Measurements from ENCODE around the gene ARFGEF3. TPM values are rescaled to one million over a fixed set of nuclear protein-coding genes. Genes with fewer than 3 reads are reported as not detected.
A peak's percentile ranks its signal among the peaks of the same experiment; 100 is the strongest.
"Not testable (repeated sequence)": the region's sequence is repeated elsewhere in the genome, so short reads cannot be mapped to it uniquely, and the experiment has no call there.

ARFGEF3 gene
- total and polyA plus RNA-seq, 11 donors: 0.58 to 11.9 (median 2.5) TPM

DNA sequence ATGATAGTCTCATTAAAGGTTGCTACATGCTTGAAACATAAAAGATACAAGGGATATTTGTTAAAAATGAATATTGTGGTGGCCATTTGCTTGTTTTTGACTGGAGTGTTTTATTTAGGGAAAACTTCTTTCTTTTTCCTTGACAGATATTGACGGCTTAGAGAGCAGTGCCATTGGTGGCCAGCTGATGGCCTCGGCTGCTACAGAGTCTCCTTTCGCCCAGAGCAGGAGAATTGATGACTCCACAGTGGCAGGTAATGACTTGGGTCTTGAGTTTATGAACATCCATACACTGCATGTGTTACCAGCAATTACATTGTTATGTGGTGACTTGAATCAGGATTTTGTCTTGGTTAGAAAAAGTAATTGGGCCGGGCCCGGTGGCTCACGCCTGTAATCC is 124.1 kb downstream of the ARFGEF3 start:
- peaks cover 0 to 4% (median 0%) of the 10 kb centered on the region in 9 donors for H3K36me3 ChIP-seq
- DNase-seq (no peak), ATAC-seq (no peak)
- 84 to 89% (median 87%) methylated on average over 6 of the region's 6 CpGs for WGBS, 4 donors
- H3K9me3 ChIP-seq: no peaks in the 10 kb centered on the region
- H3K27me3 ChIP-seq: no peaks in the 10 kb centered on the region
- no peaks in the 10 kb centered on the region for H3K4me1 ChIP-seq
- H3K27ac ChIP-seq: no peak overlapping the region
- H3K4me3 ChIP-seq: no peak overlapping the region
- intact Hi-C loops (cut with DNase I): loop anchor here in 7 of 10 donors (5.0 to 10.0 kb wide), 8 partner anchors 117 to 309 kb away; partner anchors contain the start of gene HEBP2 (in 3 of the 7)
- TF ChIP-seq POLR2A (IDR thresholded peaks at IDR 0.05) (no peak), CTCF (IDR thresholded peaks at IDR 0.05) (peak in 5 of 12 donors; percentile 7 to 22 (median 11))

GRCh38 chr6:138286698-138287097 is 125.0 kb downstream of the ARFGEF3 start:
- WGBS, 4 donors: 95 to 98% (median 96%) methylated on average over 17 of the region's 17 CpGs
- intact Hi-C loops (cut with DNase I): loop anchor here in 7 of 10 donors (5.0 to 10.0 kb wide), 8 partner anchors 116 to 308 kb away; partner anchors contain the start of gene HEBP2 (in 3 of the 7)
- ATAC-seq: peak in 1 of 4 donors; percentile 33

GRCh38 chr6:138287144-138287955 is 125.6 kb downstream of the ARFGEF3 start:
- Histone ChIP-seq H3K4me3 (no peak overlapping the region), H3K4me1 (no peaks in the 10 kb centered on the region), H3K27me3 (no peaks in the 10 kb centered on the region), H3K9me3 (no peaks in the 10 kb centered on the region), H3K36me3 (peaks cover 0 to 4% (median 0%) of the 10 kb centered on the region in 9 donors), H3K27ac (no peak overlapping the region)
- peak in 3 of 4 donors; percentile 23 to 41 (median 37) for ATAC-seq
- TF ChIP-seq CTCF (IDR thresholded peaks at IDR 0.05): peak; percentile 37 to 61 (median 44)
- TF ChIP-seq POLR2A (IDR thresholded peaks at IDR 0.05): no peak
- no peak for DNase-seq
- intact Hi-C loops (cut with DNase I): loop anchor here in 7 of 10 donors (5.0 to 10.0 kb wide), 8 partner anchors 115 to 307 kb away; partner anchors contain the start of gene HEBP2 (in 3 of the 7)
- 79 to 84% (median 81%) methylated on average over 11 of the region's 11 CpGs for WGBS, 4 donors

More at GRCh38 chr6:138286698-138287097, 125.0 kb downstream of the ARFGEF3 start:
- Histone ChIP-seq H3K27me3 (no peaks in the 10 kb centered on the region), H3K27ac (no peak overlapping the region), H3K4me3 (no peak overlapping the region), H3K9me3 (no peaks in the 10 kb centered on the region), H3K36me3 (peaks cover 0 to 4% (median 0%) of the 10 kb centered on the region in 9 donors), H3K4me1 (no peaks in the 10 kb centered on the region)
- no peak for DNase-seq
- no peak for TF ChIP-seq CTCF (IDR thresholded peaks at IDR 0.05)
- TF ChIP-seq POLR2A (IDR thresholded peaks at IDR 0.05): no peak

GRCh38 chr6:138288428-138289085 is 126.8 kb downstream of the ARFGEF3 start:
- ATAC-seq, H3K9me3 ChIP-seq, H3K27me3 ChIP-seq, H3K36me3 ChIP-seq, H3K4me1 ChIP-seq, H3K4me3 ChIP-seq, DNase-seq, H3K27ac ChIP-seq: not testable (repeated sequence)
- intact Hi-C loops (cut with DNase I): loop anchor here in 7 of 10 donors (2.0 to 10.0 kb wide), 9 partner anchors 114 to 306 kb away; partner anchors contain the start of gene HEBP2 (in 3 of the 7)
- WGBS, 4 donors: 93 to 97% (median 95%) methylated on average over 6 of the region's 6 CpGs

Data from heart left ventricle (tissue), 16 donors.